Neural crest cell (in vitro differentiated cells): Measurements from ENCODE around the gene SPACA4. TPM values are rescaled to one million over a fixed set of nuclear protein-coding genes. Genes with fewer than 3 reads are reported as not detected.
A peak's percentile ranks its signal among the peaks of the same experiment; 100 is the strongest.

Source experiments
- DNase-seq: peaks from one replicate; pipeline ENCODE4 v3.0.0; 2021; ENCODE audit warnings: low read depth, mixed read lengths, low spot score
- H3K27ac Mint-ChIP-seq: one replicate; pipeline ENCODE4 v1.8.0; 2021; ENCODE audit warnings: mild to moderate bottlenecking, mixed read lengths; ENCODE audit not compliant: unreplicated experiment
- H3K27me3 Mint-ChIP-seq: 2 replicates; pipeline ENCODE4 v1.8.0; 2021; ENCODE audit warnings: low read depth, mild to moderate bottlenecking, mixed read lengths
- H3K36me3 Mint-ChIP-seq: 2 replicates; pipeline ENCODE4 v1.8.0; 2021; ENCODE audit warnings: low read depth, mild to moderate bottlenecking, mixed read lengths
- H3K4me1 Mint-ChIP-seq: 2 replicates; pipeline ENCODE4 v1.8.0; 2021; ENCODE audit warnings: mixed read lengths
- H3K4me3 Mint-ChIP-seq: one replicate; pipeline ENCODE4 v1.8.0; 2021; ENCODE audit warnings: mild to moderate bottlenecking, mixed read lengths
- H3K9me3 Mint-ChIP-seq: 2 replicates; pipeline ENCODE4 v1.8.0; 2021; ENCODE audit warnings: mixed read lengths
- total RNA-seq: library from RNA; stranded (reverse); gene quantifications from 2 replicates; pipeline ENCODE4 v1.2.1, GENCODE V29; 2021
- TF ChIP-seq, protein P1 (sequence below): fragments of 200-600 bp; sonication (generic); conservative IDR thresholded peaks from 2 replicates; pipeline ENCODE4 v1.5.0; 2021; ENCODE audit warnings: antibody characterized with exemption, mild to moderate bottlenecking

SPACA4 gene
- total RNA-seq, 1 donor from 2014 or later = not detected

- Mint-ChIP-seq H3K9me3 (no peaks in the 10 kb centered on the region), H3K36me3 (no peaks in the 10 kb centered on the region), H3K27ac (no peak overlapping the region), H3K4me1 (peaks cover 4% of the 10 kb centered on the region), H3K4me3 (no peak overlapping the region), H3K27me3 (peaks cover 4% of the 10 kb centered on the region)
- TF ChIP-seq, protein P1, sequence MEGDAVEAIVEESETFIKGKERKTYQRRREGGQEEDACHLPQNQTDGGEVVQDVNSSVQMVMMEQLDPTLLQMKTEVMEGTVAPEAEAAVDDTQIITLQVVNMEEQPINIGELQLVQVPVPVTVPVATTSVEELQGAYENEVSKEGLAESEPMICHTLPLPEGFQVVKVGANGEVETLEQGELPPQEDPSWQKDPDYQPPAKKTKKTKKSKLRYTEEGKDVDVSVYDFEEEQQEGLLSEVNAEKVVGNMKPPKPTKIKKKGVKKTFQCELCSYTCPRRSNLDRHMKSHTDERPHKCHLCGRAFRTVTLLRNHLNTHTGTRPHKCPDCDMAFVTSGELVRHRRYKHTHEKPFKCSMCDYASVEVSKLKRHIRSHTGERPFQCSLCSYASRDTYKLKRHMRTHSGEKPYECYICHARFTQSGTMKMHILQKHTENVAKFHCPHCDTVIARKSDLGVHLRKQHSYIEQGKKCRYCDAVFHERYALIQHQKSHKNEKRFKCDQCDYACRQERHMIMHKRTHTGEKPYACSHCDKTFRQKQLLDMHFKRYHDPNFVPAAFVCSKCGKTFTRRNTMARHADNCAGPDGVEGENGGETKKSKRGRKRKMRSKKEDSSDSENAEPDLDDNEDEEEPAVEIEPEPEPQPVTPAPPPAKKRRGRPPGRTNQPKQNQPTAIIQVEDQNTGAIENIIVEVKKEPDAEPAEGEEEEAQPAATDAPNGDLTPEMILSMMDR = no peak
- no peak for DNase-seq
These were observed 815 bp downstream of the SPACA4 start for GRCh38 chr19:48607359-48607755.

- no peak for DNase-seq
- Mint-ChIP-seq H3K4me1 (peaks cover 7% of the 10 kb centered on the region), H3K27ac (peak overlapping the region; percentile 75), H3K4me3 (peak overlapping the region; percentile 75), H3K36me3 (peaks cover 3% of the 10 kb centered on the region), H3K9me3 (no peaks in the 10 kb centered on the region), H3K27me3 (peaks cover 7% of the 10 kb centered on the region)
- TF ChIP-seq, protein P1 = peak; percentile 50
These were observed 2.3 kb downstream of the SPACA4 start for GRCh38 chr19:48608798-48609263.

- H3K4me1 Mint-ChIP-seq = peaks cover 14% of the 10 kb centered on the region
- peaks cover 9% of the 10 kb centered on the region for H3K27me3 Mint-ChIP-seq
- H3K9me3 Mint-ChIP-seq = no peaks in the 10 kb centered on the region
- peaks cover 5% of the 10 kb centered on the region for H3K36me3 Mint-ChIP-seq
- TF ChIP-seq, protein P1 = no peak
- H3K4me3 Mint-ChIP-seq = peak overlapping the region; percentile 15
- H3K27ac Mint-ChIP-seq = no peak overlapping the region
- no peak for DNase-seq
These were observed 3.1 kb downstream of the SPACA4 start for GRCh38 chr19:48609571-48610108.

DNA sequence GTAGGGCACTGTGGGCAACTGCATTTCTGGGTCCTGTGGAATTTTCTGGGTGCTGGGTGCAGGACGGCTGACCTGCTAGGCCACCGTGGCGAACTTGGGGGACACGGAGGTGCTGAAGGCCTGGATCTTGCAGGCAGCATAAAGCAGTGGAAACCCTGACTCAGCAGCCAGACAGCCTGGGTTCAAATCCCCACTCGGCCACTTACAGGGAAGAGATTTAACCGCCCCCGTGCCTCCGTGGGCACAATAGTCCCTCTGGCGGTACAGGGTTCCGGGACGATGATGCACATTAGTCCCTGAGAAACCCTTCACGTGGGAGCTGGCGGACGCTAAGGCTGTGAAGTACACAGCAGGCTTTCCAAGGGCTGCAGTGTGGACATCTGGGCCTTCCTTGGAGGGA is 5.3 kb downstream of the SPACA4 start:
- TF ChIP-seq, protein P1 = no peak
- peaks cover 12% of the 10 kb centered on the region for H3K36me3 Mint-ChIP-seq
- no peak for DNase-seq
- H3K27ac Mint-ChIP-seq = no peak overlapping the region
- H3K9me3 Mint-ChIP-seq = no peaks in the 10 kb centered on the region
- peaks cover 27% of the 10 kb centered on the region for H3K4me1 Mint-ChIP-seq
- peak overlapping the region; percentile 74 for H3K4me3 Mint-ChIP-seq
- H3K27me3 Mint-ChIP-seq = peaks cover 12% of the 10 kb centered on the region

GRCh38 chr19:48613024-48613851 is 6.7 kb downstream of the SPACA4 start:
- Mint-ChIP-seq H3K27me3 (peaks cover 12% of the 10 kb centered on the region), H3K27ac (no peak overlapping the region), H3K9me3 (no peaks in the 10 kb centered on the region), H3K4me3 (peak overlapping the region; percentile 76), H3K4me1 (peaks cover 37% of the 10 kb centered on the region), H3K36me3 (peaks cover 14% of the 10 kb centered on the region)
- TF ChIP-seq, protein P1 = no peak
- DNase-seq = no peak
